ENCODE results near the gene VASP.
A peak's percentile ranks its signal among the peaks of the same experiment; 100 is the strongest.
"Not testable (repeated sequence)": the region's sequence is repeated elsewhere in the genome, so short reads cannot be mapped to it uniquely, and the experiment has no call there.

VASP gene

DNA sequence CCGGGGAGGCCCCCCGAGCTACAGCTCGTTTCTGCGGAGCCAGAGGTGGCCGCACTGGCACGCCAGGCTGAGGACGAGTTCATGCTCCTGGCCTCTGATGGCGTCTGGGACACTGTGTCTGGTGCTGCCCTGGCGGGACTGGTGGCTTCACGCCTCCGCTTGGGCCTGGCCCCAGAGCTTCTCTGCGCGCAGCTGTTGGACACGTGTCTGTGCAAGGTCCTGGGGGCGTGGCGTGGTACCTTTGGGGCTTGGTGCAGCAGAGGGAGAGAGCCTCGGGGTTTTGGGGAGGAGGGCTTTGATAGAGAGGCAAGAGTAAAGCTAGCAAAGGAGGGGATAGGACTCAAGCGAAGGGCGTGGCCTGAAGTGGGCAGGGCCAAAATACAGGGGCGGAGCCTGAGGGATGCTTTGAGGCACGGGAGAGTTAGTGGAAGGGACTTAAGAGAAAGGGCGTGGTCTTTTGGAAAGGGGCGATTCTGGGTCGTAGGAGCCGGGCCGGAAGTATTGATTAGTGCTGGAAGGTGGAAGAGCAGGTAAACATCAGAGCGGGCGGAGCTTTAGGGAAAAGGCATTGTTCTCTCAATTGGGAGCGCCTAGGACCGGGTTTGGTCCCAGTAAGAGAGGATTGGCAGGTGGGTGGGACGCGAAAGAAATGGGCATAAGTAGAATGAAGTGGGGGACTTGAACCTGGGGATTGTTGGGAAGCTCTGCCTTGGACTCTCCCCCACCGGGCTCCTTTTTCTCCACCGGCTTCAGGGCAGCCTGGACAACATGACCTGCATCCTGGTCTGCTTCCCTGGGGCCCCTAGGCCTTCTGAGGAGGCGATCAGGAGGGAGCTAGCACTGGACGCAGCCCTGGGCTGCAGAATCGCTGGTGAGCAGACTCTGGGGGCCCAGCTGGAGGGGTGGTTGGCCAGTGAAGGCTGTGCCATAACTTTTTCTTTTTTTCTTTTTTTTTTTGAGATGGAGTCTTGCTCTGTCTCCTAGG is 7.8 kb upstream of the VASP start:
- DNase-seq = no peak

- DNase-seq = no peak
These were observed 6.2 kb upstream of the VASP start for GRCh38 chr19:45500918-45501729.

- no peak for DNase-seq
These were observed 5.6 kb upstream of the VASP start for GRCh38 chr19:45501730-45502014.

DNA sequence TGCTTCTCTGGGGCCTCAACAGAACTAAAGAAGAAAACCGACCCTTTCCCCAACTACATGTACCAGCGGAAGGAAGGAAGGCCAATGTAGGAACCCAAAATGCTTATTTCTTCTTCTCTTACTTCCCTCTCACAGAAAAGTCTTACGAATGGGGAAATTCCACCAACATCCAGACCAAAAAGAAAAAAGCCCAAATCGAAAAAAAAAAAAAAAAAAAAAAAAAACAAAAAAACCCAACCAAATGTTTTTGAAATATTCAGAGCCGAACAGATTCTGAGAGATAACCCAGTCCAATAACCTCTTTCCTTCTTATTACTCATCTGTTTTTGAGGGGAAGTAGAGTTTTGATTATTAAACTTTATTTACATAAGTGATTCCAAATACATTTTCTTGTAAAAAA is 5.2 kb upstream of the VASP start:
- DNase-seq = no peak

DNA sequence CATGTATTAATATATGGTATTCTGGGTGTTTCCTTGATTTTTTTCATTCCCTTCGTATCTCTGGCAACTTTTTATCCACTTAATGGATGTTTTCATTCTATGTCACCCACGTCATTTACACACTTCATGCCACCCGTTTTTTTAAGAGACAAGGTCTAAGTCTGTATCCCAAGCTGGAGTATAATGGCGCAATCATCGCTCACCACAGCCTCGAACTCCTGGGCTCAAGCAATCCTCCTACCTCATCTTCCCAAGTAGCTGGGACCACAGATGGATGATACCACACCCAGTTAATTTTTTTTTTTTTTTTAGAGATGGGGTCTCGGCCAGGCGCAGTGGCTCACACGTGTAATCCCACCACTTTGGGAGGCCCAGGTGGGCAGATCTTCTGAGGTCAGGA is 3.4 kb upstream of the VASP start:
- DNase-seq = no peak

GRCh38 chr19:45505151-45505995 is 1.9 kb upstream of the VASP start:
- no peak for DNase-seq

DNA sequence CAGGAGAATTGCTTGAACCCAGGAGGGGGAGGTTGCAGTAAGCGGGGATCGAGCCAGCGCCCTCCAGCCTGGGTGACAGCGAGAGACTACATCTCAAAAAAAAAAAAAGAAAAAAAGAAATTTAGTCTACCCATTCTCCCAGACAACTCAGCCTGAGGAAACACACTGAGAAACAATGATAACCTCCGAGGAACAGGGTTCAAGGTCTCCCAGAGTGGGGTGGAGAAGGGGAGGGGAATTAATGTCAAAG is 1.4 kb upstream of the VASP start:
- no peak for DNase-seq

DNA sequence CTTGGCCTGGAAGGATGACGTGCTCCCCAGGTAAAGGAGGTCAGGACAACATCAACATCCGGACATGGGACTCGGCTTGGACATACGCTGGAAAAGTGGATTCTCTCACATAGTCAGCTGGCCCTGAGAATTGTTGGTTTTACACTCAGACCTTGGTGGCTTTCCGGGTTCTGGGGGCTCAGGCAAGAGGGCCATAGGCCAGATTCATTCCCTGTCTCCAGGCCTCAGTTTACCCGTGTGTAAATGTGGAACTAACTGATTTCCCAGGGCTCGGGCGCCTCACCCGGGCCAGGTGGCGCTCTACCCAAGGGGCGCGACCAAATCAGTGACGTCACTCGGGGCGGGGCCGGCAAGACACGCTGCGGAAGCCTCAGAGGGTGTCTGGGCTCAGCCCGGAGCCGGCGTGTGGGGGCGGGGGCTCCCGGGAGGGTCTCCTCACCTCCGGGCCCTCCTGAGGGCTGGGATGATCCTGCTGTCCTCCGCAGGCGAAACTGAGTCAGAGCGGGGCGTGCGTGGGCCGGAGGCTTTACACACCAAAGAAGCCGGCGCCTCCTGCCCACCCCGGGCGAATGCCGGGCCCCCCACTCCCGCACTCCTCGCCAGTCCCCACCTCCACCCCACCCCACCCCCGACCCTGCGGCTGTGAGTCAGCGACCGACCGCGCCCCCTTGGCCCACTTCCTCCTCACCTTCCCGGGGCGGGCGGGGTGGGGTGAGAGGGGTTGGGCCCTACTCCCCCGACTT is 862 bp upstream of the VASP start:
- DNase-seq = peak; percentile 90

DNA sequence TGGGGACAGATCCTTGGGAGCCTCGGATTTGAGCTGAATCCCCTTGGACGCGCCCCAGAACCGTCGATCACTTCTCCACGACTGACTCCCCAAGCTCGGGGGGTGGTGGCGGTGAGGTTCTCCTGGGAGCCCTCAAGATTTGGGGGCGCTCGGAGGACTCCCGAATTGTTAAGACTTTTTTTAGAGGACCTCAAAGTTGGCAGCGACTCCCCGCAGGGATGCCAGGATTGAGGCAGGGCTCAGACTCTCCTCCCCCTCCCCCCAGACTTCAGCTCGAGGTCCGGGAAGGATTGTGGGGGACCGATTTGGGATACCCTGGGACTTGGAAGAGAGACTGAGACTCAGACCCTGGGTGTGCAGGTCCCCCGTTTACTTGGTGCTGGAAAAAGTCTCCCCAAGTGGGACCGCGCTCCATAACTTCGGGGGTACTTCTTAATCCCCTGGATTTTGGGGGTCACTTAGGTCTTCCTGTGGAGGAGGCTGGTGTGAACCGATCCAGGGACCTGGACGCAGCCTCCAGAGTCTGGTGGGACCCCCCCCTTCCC is 665 bp downstream of the VASP start:
- DNase-seq = peak; percentile 60

DNA sequence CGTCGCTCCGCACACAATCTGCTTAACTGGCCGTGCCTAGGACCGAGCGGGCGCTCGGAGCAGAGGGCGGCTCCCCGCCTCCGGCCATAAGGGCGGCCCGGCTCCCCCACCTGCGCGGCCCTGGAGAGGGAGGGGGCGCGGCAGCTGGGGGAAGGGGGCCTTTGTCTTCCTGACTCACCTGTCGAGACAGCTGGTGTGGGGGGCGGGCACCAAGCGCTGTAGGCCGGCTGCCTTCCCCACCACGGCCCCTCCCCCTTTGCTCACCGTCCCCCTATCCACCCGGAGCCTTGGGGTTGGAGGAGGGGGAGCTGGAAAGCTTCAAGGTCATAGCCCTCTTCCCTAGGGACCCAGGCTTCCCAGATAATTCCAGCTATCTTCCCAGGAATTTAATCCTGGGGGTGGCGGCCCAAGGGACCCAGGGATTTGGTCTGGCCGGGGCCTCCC is 1.2 kb downstream of the VASP start:
- DNase-seq = peak; percentile 69

- DNase-seq = peak; percentile 79
These were observed 1.8 kb downstream of the VASP start for GRCh38 chr19:45508861-45509691.

DNA sequence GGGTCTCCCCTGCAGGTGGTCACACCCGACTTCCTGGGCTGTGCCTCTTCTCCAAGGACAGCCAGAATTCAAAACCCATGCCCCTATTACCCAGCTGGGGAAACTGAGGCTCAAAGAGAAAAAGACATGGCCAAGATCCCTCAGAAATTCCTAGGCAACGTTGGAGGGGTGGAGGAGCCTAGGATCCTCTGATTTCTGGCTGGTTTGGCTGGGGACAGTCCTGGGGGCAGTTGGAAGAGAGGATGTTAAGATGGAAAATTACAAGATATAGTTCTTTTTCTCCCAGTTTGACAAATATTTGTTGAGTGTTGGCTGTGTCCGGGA is 2.4 kb downstream of the VASP start:
- no peak for DNase-seq

- DNase-seq = not testable (repeated sequence)
These were observed 3.1 kb downstream of the VASP start for GRCh38 chr19:45510352-45510751.

DNA sequence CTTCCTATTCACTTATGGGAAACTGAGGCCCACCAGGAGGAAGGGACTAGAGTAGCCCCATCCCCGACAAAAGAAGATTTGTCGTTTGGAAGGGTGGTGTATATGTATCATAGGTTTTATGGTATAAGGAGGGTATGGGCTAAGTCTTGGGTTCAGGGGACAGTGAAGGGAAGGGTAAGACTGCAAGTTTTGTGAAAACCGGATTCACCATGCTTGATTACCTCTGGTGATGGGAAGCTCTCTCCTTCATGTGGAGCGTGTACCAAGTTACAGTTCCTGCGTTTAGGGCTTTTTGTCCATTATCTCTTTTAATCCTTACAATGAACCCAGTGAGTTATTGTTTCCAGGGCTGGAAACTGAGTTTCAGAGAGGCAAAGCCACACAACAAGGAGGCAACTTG is 3.8 kb downstream of the VASP start:
- DNase-seq = no peak

DNA sequence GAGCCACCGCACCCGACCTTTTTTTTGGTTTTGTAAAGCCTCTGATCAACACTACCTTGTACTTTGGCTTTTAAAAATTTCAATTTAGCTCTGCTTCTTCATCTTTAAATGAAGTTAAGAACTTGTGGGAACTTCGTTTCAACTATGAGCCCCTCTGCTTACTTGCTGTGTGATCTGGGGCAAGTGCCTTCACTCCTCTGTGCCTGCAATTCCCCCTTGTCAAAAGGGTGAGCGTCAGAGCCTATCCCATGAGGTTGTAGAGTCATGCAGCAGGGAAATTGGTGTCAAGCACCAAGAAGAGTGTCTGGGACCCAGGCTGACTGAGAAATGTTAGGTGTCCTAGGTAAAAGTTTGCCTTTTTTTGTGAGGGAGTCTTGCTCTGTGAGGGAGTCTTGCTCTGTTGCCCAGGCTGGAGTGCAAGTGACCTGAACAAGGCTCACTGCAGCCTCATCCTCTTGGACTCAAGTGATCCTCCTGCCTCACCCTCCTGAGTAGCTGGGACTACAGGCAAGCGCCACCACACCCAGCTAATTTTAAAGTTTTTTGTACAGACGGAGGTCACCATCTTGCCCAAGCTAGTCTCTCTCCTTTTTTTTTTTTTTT is 5.7 kb downstream of the VASP start:
- DNase-seq = no peak

DNA sequence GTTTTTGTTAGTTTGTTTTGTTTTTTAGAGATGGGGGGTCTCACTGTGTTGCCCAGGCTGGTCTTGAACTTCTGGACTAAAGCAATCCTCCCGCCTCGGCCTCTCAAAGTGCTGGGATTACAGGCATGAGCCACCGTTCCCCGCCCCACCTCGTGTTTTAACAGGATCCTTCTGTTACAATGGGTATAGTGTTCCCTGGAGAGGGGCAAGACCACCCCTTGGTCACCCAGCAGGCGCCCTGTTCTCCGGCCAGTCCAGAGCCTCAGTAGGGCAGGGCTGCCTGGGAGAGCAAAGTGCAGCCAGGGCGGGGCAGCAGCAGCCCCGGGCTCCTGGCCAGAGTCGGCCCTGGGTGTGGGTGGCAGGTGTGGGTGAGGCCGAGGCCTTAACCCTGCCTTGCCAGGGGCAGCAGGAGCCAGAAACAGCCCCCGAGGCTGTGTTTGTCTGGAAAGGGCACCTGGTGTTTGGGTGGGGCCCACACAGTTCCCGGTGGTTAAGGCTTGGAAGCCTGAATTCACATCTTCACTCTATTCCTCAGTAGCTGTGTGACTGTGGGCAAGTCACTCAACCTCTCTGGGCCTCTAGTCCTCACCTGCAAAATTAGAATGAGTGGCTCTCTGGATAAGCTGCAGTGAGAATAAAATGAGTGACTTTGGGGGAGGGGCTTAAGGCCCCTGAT is 7.2 kb downstream of the VASP start:
- no peak for DNase-seq

DNA sequence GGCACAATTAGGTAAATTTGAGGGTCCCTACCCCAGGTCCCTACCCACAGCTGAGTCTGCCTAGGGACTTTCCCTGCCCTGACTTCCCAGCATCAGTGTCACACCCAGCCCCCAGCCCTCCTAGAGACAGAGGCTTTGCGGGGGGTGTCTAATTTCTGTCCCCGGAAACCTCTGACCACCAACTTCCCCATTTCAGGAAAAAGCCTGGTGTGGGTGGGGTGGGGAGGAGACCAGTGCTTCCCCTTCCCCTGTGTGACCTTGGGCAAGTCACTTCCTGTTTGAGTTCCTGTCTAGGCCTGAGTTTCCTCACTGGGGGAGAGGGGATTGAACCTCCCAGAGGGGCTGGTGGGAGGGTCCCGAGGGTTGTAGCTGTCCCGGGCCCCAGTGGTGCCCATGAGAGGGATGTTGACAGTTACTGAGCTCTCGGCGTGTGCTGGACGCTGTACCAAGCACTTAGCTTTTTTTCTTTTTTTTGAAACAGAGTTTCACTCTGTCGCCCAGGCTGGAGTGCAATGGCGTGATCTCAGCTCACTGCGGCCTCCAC is 7.9 kb downstream of the VASP start:
- DNase-seq = no peak

GRCh38 chr19:45515807-45516401 is 8.6 kb downstream of the VASP start:
- no peak for DNase-seq

GRCh38 chr19:45517238-45517637 is 10.0 kb downstream of the VASP start:
- no peak for DNase-seq
